GM19463 (cell line): ENCODE data around the gene APH1A.
"Not testable (repeated sequence)": the region's sequence is repeated elsewhere in the genome, so short reads cannot be mapped to it uniquely, and the experiment has no call there.

ENCODE experiments used
- ATAC-seq: cut with Tn5 transposase; IDR thresholded peaks from one replicate; pipeline ENCODE4 v1.9.1; 2021; ENCODE audit warnings: mild to moderate bottlenecking, moderate library complexity; ENCODE audit not compliant: unreplicated experiment

APH1A gene

GRCh38 chr1:150268705-150269403 lies at the start of gene APH1A:
Gene APH1A (minus strand): TSS chr1:150269016. CDS start chr1:150268810, 206 bp downstream.
- peak; percentile 90 for ATAC-seq

DNA sequence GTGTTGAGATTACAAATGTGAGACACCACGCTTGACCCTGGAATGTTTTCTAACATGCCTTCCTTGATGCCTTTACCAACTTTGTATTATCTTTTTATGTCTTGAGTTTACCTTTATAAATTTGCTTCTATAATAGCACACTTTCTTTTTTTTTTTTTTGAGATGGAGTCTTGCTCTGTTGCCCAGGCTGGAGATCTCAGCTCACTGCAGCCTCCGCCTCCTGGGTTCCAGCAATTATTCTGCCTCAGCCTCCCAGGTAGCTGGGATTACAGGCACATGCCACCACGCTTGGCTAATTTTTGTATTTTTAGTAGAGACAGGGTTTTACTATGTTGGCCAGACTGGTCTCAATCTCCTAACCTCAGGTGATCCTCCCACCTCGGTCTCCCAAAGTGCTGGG lies 45.9 kb upstream of the APH1A start:
- ATAC-seq = not testable (repeated sequence)

GRCh38 chr1:150311762-150312161 lies 42.9 kb upstream of the APH1A start:
- ATAC-seq = no peak

DNA sequence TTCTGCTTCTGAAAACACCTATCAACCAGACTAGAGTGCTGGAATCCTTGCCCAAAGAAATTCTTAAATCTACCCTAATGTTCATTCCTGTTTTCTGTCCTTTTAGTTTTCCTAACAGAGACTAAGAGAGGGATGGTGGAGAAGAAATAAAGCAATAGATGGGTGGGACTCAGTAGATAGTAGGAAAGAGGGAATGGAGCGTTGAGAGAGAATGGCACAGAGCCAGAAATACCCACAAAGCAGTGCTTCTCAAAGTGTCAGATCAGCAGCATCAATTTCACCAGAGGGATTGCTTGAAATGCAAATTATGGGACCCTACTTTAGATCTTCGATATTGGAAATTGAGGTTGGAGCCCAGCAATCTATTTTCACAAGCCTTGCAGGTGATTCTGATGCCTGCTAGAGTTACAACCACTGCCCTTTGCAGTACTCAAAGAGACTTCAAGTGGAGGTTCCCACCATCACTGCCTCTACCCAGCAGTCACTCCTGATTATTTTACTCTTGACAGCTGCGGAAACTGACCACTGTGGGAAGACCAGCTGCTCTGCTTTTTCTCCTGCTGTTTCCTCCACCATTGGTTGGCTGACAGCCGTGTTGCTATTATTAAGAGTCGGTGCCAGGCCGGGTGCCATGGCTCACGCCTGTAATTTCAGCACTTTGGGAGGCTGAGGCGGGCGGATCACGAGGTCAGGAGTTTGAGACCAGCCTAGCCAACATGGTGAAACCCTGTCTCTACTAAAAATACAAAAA lies 41.1 kb upstream of the APH1A start:
- ATAC-seq = no peak

DNA sequence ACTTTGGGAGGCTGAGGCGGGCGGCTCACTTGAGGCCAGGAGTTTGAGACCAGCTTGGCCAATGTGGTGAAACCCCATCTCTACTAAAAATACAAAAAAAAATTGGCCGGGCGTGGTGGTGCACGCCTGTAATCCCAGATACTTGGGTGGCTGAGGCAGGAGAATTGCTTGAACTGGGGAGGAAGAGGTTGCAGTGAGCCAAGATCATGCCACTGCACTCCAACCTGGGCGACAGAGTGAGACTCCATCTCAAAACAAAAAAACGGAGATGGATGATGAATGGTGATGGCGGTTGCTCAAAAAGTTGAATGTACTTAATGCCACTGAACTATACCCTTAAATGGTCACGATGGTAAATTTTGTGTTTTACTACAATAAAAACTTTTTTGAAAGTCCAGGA lies 39.8 kb upstream of the APH1A start:
- not testable (repeated sequence) for ATAC-seq

- ATAC-seq = no peak
These were observed 34.1 kb upstream of the APH1A start for GRCh38 chr1:150302902-150303301.

- no peak for ATAC-seq
These were observed 33.5 kb upstream of the APH1A start for GRCh38 chr1:150302338-150302737.

DNA sequence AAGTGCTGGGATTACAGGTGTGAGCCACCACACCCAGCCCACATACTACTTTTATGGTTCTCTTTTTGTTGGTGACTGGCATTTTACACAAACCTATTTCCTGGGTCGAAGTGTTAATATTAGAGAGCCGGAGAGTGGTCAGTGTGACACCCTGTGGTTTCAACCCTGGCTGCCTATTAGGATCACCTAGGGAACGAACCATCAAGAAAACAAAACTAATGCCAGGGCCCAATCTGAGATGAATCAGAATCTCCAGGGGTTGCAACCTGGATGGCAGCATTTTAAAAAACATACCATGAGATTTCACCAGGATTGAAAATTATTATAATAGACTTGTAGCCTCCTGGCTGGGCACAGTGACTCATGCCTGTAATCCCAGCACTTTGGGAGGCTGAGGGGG lies 30.9 kb upstream of the APH1A start:
- no peak for ATAC-seq

DNA sequence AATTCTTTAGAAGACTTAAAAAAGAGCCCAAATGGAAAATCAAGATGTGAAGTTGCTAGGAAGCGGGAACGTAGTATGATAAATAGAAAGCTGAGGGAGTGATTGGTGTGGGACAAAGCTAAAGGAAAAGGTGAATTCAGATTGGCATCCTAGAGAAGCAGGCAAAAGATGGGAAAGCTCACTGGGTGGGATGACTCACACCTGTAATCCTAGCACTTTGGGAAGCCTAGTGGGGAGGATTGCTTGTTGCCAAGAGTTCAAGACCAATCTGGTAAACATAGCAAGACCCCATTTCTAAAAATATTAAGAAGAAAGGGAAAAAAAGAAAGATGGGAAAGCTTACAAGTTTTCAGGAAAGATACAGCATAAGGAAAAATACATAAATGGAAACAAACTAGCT lies 26.7 kb upstream of the APH1A start:
- ATAC-seq = no peak

DNA sequence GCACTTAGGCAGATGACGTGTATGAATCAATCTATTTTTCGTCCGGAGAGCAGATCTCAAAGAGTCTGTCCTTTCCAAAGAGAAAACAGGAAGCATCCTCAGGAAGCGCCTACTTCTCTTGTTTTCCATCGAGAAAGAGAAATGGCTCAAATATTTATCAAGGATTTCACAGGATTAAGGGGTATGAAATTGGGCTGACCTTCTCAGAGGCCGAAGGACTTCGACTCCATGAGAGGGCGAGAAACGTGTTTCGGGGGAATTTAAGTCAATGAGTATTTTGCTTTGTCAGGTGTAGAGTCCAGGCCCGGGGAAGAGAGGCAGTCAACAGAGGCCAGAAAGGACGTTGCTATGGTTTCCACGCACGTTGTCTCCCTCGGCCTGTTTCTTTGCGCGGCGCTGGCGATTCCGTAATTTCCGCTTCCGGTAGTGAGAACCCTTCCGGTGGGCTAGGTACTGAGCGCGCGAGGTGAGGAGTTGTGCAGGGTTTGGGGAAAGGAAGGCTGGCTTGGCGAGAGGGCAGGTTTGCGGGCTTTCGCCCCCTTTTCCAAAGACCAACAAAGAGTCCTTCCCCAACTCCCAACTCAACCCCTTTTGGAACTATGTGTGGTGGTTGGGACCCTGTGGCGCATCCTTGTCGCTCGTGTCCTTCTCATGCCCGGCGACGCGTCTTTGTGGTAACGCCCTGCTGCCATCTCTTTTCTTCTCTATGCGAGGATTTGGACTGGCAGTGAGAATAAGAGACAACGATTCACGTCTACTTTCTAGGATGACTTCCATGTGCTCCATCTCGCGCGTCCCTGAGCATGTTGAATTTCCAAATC lies 24.8 kb upstream of the APH1A start, which contains the start of gene MRPS21:
Gene MRPS21 (plus strand): TSS at position 429 of the 821 bp plus-strand sequence. CDS start 506 bp downstream, outside the sequence.
- peak; percentile 98 for ATAC-seq

GRCh38 chr1:150288822-150289221 lies 20.0 kb upstream of the APH1A start:
- no peak for ATAC-seq

DNA sequence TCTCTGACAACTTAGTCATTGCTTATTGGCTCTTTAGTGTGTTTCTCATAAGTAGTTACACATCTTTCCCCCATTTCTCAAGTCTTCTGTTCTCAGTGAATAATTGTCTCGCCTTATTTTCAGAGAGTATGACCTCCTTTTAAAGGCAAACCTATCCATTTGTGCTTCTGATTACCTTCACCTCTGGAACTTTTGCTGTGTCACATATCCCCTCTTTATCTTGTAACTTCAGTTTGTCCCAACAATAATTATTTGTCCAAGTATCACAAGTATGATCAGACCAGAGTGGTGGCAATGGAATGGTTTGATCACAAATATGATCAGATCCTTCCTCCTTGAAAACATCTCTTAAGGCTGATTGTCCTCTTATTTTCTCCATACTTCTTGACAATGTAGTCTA lies 19.6 kb upstream of the APH1A start:
- ATAC-seq = no peak

- ATAC-seq = no peak
These were observed 14.4 kb upstream of the APH1A start for GRCh38 chr1:150283260-150283659.

GRCh38 chr1:150282558-150282958 lies 13.7 kb upstream of the APH1A start:
- no peak for ATAC-seq

DNA sequence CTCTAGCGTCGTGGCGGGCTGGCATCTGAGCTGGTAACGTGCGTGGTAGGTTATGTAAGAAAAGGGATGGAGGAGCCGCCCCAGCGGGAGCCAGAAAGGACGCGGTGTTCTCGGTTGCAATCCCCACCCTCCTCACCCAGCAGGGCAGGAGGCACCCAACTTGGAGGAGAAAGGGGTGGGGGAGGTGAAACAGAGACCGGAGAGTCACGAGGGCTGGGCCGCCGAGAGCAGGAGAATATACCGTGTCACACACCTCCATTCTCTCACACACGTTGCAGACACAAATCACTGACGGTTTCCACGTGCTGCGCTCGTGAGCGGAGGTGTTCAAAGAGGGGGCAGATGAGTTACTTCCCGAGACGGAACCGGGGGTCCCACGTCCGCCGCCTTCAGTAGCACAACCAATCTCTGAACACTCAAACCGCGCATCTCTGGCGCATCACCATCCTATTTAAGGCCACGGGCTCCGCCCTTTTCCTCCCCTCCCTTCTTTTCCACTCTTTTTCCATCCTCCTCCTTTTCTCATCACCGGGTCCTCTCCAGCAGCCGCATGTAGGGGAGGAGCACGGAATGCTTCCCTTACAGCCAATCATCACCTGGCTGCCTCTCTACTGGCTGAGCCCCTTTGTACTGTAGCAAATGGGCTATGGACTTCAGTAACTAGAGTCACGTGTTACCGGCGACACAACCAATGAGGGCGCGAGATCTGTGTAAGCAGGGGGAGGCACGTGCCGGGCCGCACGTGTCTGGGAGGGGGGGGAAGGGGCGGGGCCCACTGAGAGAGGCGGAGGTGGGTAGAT lies 13.1 kb upstream of the APH1A start, which contains the start of gene CIART:
Gene CIART (plus strand): TSS at position 797 of the 800 bp plus-strand sequence. CDS start 714 bp downstream, outside the sequence.
- ATAC-seq = peak; percentile 68

- ATAC-seq = no peak
These were observed 12.5 kb upstream of the APH1A start for GRCh38 chr1:150281221-150281757.

DNA sequence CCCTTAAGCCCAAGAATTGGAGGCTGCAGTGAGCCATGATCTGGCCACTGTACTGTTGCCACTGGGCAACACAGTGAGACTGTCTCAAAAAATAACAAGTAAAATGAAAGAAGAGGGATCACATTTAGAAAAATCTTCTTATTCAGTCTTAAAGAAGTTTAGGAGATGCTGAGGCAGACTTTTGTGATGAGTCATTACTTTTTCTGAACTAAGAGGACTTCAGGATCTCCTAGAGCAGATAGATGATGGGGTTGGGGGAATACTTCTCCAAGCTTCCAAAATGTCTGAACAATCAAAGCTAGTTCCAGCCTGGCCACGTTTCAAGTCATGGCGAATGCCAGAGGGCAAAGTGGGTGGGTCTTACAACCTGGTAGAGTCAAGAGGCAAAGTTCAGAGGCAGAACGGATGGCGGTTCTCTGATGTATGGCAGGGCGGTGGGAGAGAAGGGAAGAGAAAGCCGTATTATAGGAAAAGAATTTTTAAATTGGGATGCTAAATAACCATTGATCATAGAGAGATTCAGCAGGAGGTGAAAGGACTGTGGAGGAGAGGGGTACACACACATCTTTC lies 11.4 kb upstream of the APH1A start:
- ATAC-seq = no peak

GRCh38 chr1:150273311-150273710 lies 4.5 kb upstream of the APH1A start:
- ATAC-seq = no peak

GRCh38 chr1:150271291-150271959 lies 2.6 kb upstream of the APH1A start:
- ATAC-seq = no peak
